Astrocyte (in vitro differentiated cells and primary cell): Measurements from ENCODE around the gene ZNRF1.

Source experiments
- CTCF ChIP-seq: IDR thresholded peaks from 2 replicates; pipeline ENCODE4 v1.5.1; 2011; ENCODE audit warnings: low read depth, mild to moderate bottlenecking, inconsistent platforms, low read length, moderate library complexity; ENCODE audit not compliant: insufficient read depth
- EZH2 ChIP-seq: IDR thresholded peaks from 2 replicates; pipeline ENCODE4 v1.6.1; 2012; ENCODE audit warnings: mild to moderate bottlenecking, low read length, inconsistent platforms; ENCODE audit not compliant: insufficient read depth

GRCh38 chr16:75078886-75079285 lies 80.1 kb downstream of the ZNRF1 start:
- TF ChIP-seq CTCF = no peak
- no peak for TF ChIP-seq EZH2
